Sigmoid colon (tissue), 4 donors: ENCODE results near the gene SPTAN1.

Experiments
- CTCF ChIP-seq, 4 experiments: fragments of 450-650 bp in 3 of 4; fragments of 200-600 bp in 1 of 4; IDR thresholded peaks; one replicate each; pipeline ENCODE4 v1.5.1; 2016 to 2019; ENCODE audit warnings: antibody characterized with exemption in 4 of 4, mild to moderate bottlenecking in 3 of 4, moderate library complexity in 2 of 4
- POLR2A ChIP-seq, 2 donors: fragments of 450-650 bp; IDR thresholded peaks; one replicate each; pipeline ENCODE4 v1.6.1; 2016; ENCODE audit warnings: antibody characterized with exemption in 2 of 2, mild to moderate bottlenecking in 2 of 2, moderate library complexity in 2 of 2
- POLR2AphosphoS5 ChIP-seq, 4 donors: sonication (generic); formaldehyde crosslinking; IDR thresholded peaks; one replicate each; pipeline ENCODE4 v1.6.1; 2017; ENCODE audit warnings: antibody characterized with exemption in 4 of 4

- TF ChIP-seq CTCF (IDR thresholded peaks at IDR 0.05) (no peak), POLR2AphosphoS5 (IDR thresholded peaks at IDR 0.05) (no peak), POLR2A (IDR thresholded peaks at IDR 0.05) (no peak)
Measured at GRCh38 chr9:128617943-128618342, 65.6 kb downstream of the SPTAN1 start.
